Caco-2 (cell line): ENCODE results near the gene RUFY4. TPM values are rescaled to one million over a fixed set of nuclear protein-coding genes. Genes with fewer than 3 reads are reported as not detected.

Source experiments
- BruUV-seq: library from RNA; stranded (reverse); fragments of 400-500 nt; replicated peaks from 2 replicates; lab custom pipeline; 2021; lab: Mats Ljungman, UMichigan
- CTCF ChIA-PET: fragments of 300-600 bp; sonication (Branson Sonifier 250); formaldehyde crosslinking; loops from one replicate; lab custom pipeline; 2022; ENCODE audit warnings: antibody characterized with exemption; lab: Charles Lee
- POLR2A ChIA-PET: fragments of 300-600 bp; sonication (Branson Sonifier 250); formaldehyde crosslinking; loops from one replicate; lab custom pipeline; 2022; ENCODE audit warnings: antibody characterized with exemption; lab: Charles Lee
- DNase-seq, 2 experiments: peaks; one replicate each; pipeline versions ENCODE4 v3.0.0 to v3.0.0-alpha.2; 2020 to 2022
- H3K27me3 ChIP-seq: replicated peaks from 2 replicates; pipeline ENCODE4 v1.6.0; 2011; ENCODE audit warnings: low read length; ENCODE audit not compliant: control insufficient read depth, insufficient read depth
- H3K36me3 ChIP-seq: 2 replicates; pipeline ENCODE4 v1.5.1; 2011; ENCODE audit warnings: low read length; ENCODE audit not compliant: control insufficient read depth, insufficient read depth
- H3K4me1 ChIP-seq: fragments of 250-450 bp; sonication (Bioruptor Pico); 2 replicates; pipeline ENCODE4 v1.5.1; 2020; ENCODE audit warnings: mild to moderate bottlenecking
- H3K4me3 ChIP-seq: 2 replicates; pipeline ENCODE4 v1.5.1; 2011; ENCODE audit warnings: low read depth, mild to moderate bottlenecking, control low read depth, low read length
- H3K9me3 ChIP-seq: fragments of 250-450 bp; sonication (Bioruptor Pico); 2 replicates; pipeline ENCODE4 v1.5.1; 2020; ENCODE audit warnings: mild to moderate bottlenecking, moderate library complexity
- H3K27ac Mint-ChIP-seq: one replicate; pipeline ENCODE4 v1.8.0; 2022; ENCODE audit warnings: mixed read lengths; ENCODE audit not compliant: unreplicated experiment
- H3K27me3 Mint-ChIP-seq: one replicate; pipeline ENCODE4 v1.8.0; 2022; ENCODE audit warnings: mixed read lengths; ENCODE audit not compliant: insufficient read depth, unreplicated experiment
- H3K36me3 Mint-ChIP-seq: one replicate; pipeline ENCODE4 v1.8.0; 2022; ENCODE audit warnings: mild to moderate bottlenecking, mixed read lengths; ENCODE audit not compliant: insufficient read depth, unreplicated experiment
- H3K4me1 Mint-ChIP-seq: one replicate; pipeline ENCODE4 v1.8.0; 2022; ENCODE audit warnings: low read depth, mixed read lengths; ENCODE audit not compliant: unreplicated experiment
- H3K4me3 Mint-ChIP-seq: one replicate; pipeline ENCODE4 v1.8.0; 2022; ENCODE audit warnings: mild to moderate bottlenecking, moderate library complexity, mixed read lengths; ENCODE audit not compliant: unreplicated experiment
- H3K9me3 Mint-ChIP-seq: one replicate; pipeline ENCODE4 v1.8.0; 2022; ENCODE audit warnings: mixed read lengths; ENCODE audit not compliant: unreplicated experiment
- CTCF ChIP-seq, 2 experiments: fragments of 200-600 bp in 1 of 2; IDR thresholded peaks; 1 replicate in 1 of 2; 2 replicates in 1 of 2; pipeline versions ENCODE4 v1.5.1 to v1.8.0; 2011 to 2022; ENCODE audit warnings: antibody characterized with exemption in 1 of 2, control low read depth in 1 of 2, inconsistent platforms in 1 of 2, low read depth in 1 of 2, low read length in 1 of 2, mild to moderate bottlenecking in 1 of 2, moderate library complexity in 1 of 2; ENCODE audit not compliant: insufficient read depth in 1 of 2, severe bottlenecking in 1 of 2, unreplicated experiment in 1 of 2
- intact Hi-C: fragments of 100-400 bp; cut with micrococcal nuclease; formaldehyde crosslinking; loops from one replicate; pipeline ENCODE4 v1.10.0; 2022; ENCODE audit not compliant: unreplicated experiment
- total RNA-seq: library from RNA; stranded (reverse); gene quantifications from 2 replicates; pipeline ENCODE4 v1.2.3, GENCODE V29; 2022

The RUFY4 gene
- total RNA-seq, 1 experiment from 2014 or later = not detected

- Mint-ChIP-seq H3K36me3 (no peaks in the 10 kb centered on the region), H3K9me3 (no peaks in the 10 kb centered on the region), H3K27me3 (peaks cover 40% of the 10 kb centered on the region), H3K4me3 (no peak overlapping the region), H3K27ac (no peak overlapping the region), H3K4me1 (peaks cover 6% of the 10 kb centered on the region)
- ChIA-PET CTCF (no interaction called here), POLR2A (no interaction called here)
- Histone ChIP-seq H3K27me3 (peaks cover 3% of the 10 kb centered on the region), H3K9me3 (no peaks in the 10 kb centered on the region), H3K36me3 (no peaks in the 10 kb centered on the region), H3K4me3 (no peak overlapping the region), H3K4me1 (no peaks in the 10 kb centered on the region)
- no peak for DNase-seq
- no TSS peak for BruUV-seq
- intact Hi-C loops = no loop called here
- TF ChIP-seq CTCF (IDR thresholded peaks at IDR 0.05; ENCODE audit: insufficient read depth in 1 of 2, low read depth in 1 of 2, low read length in 1 of 2, severe bottlenecking in 1 of 2, unreplicated experiment in 1 of 2) = no peak
These were observed 5.2 kb upstream of the RUFY4 start for GRCh38 chr2:218063896-218064295.

GRCh38 chr2:218065239-218066006, 3.6 kb upstream of the RUFY4 start:
- BruUV-seq = no TSS peak
- Mint-ChIP-seq H3K36me3 (no peaks in the 10 kb centered on the region), H3K4me3 (no peak overlapping the region), H3K9me3 (no peaks in the 10 kb centered on the region), H3K27ac (no peak overlapping the region), H3K27me3 (peaks cover 29% of the 10 kb centered on the region), H3K4me1 (peaks cover 6% of the 10 kb centered on the region)
- Histone ChIP-seq H3K4me3 (no peak overlapping the region), H3K27me3 (peaks cover 3% of the 10 kb centered on the region), H3K9me3 (no peaks in the 10 kb centered on the region), H3K4me1 (no peaks in the 10 kb centered on the region), H3K36me3 (no peaks in the 10 kb centered on the region)
- ChIA-PET POLR2A (no interaction called here), CTCF (no interaction called here)
- intact Hi-C loops = no loop called here
- no peak for DNase-seq
- TF ChIP-seq CTCF (IDR thresholded peaks at IDR 0.05; ENCODE audit: insufficient read depth in 1 of 2, low read depth in 1 of 2, low read length in 1 of 2, severe bottlenecking in 1 of 2, unreplicated experiment in 1 of 2) = no peak

GRCh38 chr2:218066926-218067515, 2.0 kb upstream of the RUFY4 start:
- Mint-ChIP-seq H3K4me3 (no peak overlapping the region), H3K27me3 (peaks cover 31% of the 10 kb centered on the region), H3K4me1 (peaks cover 13% of the 10 kb centered on the region), H3K9me3 (no peaks in the 10 kb centered on the region), H3K27ac (no peak overlapping the region), H3K36me3 (no peaks in the 10 kb centered on the region)
- H3K27me3 ChIP-seq = peaks cover 3% of the 10 kb centered on the region
- no peak for DNase-seq
- ChIA-PET CTCF (no interaction called here), POLR2A (no interaction called here)
- no TSS peak for BruUV-seq
- H3K9me3 ChIP-seq = no peaks in the 10 kb centered on the region
- no peak overlapping the region for H3K4me3 ChIP-seq
- TF ChIP-seq CTCF (IDR thresholded peaks at IDR 0.05; ENCODE audit: insufficient read depth in 1 of 2, low read depth in 1 of 2, low read length in 1 of 2, severe bottlenecking in 1 of 2, unreplicated experiment in 1 of 2) = no peak
- no peaks in the 10 kb centered on the region for H3K36me3 ChIP-seq
- intact Hi-C loops = no loop called here
- H3K4me1 ChIP-seq = no peaks in the 10 kb centered on the region
